ENCODE results near the gene ZMAT5. TPM values are rescaled to one million over a fixed set of nuclear protein-coding genes. Genes with fewer than 3 reads are reported as not detected.

Gene ZMAT5
- polyA plus RNA-seq, 3 donors, result 27.1 to 79.4 (median 59.3) TPM

DNA sequence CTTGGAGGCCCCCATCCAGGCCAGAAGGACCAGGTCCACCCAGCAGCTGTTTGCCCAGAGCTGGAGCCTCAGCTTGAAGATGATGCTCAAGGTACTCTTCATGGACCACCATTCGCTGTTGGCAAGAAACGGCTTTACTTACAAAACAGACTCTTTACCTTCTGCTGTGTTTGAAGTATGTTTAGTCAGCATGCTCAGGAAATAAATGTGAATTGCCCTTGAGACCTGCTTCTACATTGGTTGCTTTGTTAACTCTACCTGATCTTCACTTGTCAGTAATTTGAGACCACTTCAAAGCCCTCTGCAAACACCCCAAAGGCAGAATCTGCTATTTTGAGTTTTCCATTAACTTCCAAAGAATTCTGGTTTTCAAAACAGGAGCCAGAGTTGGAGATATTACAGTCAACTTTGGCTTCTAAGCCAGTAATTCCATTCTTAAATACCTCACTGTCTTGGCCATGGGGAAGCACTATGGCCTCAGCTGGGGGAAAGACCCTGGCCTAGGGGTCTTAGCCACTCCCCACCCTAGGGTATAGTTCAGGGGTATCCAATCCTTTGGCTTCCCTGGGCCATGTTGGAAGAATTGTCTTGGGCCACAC is 3.0 kb upstream of the ZMAT5 start:
- peaks cover 0 to under 1% (median 0%) of the 10 kb centered on the region in 3 donors for H3K27me3 Mint-ChIP-seq (ENCODE audit: low read depth in 3 of 3)
- no peaks in the 10 kb centered on the region for H4K20me1 ChIP-seq (ENCODE audit: insufficient read depth, low read length)
- TF ChIP-seq, protein P1, sequence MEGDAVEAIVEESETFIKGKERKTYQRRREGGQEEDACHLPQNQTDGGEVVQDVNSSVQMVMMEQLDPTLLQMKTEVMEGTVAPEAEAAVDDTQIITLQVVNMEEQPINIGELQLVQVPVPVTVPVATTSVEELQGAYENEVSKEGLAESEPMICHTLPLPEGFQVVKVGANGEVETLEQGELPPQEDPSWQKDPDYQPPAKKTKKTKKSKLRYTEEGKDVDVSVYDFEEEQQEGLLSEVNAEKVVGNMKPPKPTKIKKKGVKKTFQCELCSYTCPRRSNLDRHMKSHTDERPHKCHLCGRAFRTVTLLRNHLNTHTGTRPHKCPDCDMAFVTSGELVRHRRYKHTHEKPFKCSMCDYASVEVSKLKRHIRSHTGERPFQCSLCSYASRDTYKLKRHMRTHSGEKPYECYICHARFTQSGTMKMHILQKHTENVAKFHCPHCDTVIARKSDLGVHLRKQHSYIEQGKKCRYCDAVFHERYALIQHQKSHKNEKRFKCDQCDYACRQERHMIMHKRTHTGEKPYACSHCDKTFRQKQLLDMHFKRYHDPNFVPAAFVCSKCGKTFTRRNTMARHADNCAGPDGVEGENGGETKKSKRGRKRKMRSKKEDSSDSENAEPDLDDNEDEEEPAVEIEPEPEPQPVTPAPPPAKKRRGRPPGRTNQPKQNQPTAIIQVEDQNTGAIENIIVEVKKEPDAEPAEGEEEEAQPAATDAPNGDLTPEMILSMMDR (IDR thresholded peaks at IDR 0.05), result no peak
- H3K4me3 ChIP-seq (replicated peaks in 1 of 3; ENCODE audit: low read depth in 2 of 3, low read length in 3 of 3), result no peak overlapping the region
- H3K79me2 ChIP-seq (ENCODE audit: insufficient read depth, low read length), result peaks cover 44% of the 10 kb centered on the region
- H3K36me3 Mint-ChIP-seq, result peaks cover 20 to 24% of the 10 kb centered on the region in 2 donors
- H3K36me3 ChIP-seq (replicated peaks in 1 of 2; ENCODE audit: control insufficient read depth in 1 of 2, insufficient read depth in 2 of 2, low read length in 2 of 2), result peaks cover 12 to 29% of the 10 kb centered on the region in 2 donors
- H3K27ac Mint-ChIP-seq, result no peak overlapping the region
- H2AFZ ChIP-seq (ENCODE audit: insufficient read depth, low read depth, low read length, poor library complexity, severe bottlenecking), result no peak overlapping the region
- no peak for DNase-seq
- no CpG with 5 or more reads among the region's 2 CpGs for WGBS (ENCODE audit: insufficient coverage)
- no peak overlapping the region for H3K9ac ChIP-seq (ENCODE audit: insufficient read depth, low read length, poor library complexity, severe bottlenecking)
- peaks cover 29% of the 10 kb centered on the region for H3K4me1 Mint-ChIP-seq
- H3K27ac ChIP-seq (ENCODE audit: low read depth in 1 of 2, low read length in 2 of 2), result no peak overlapping the region
- H3K4me1 ChIP-seq (ENCODE audit: control insufficient read depth in 1 of 2, insufficient read depth in 2 of 2, low read length in 2 of 2), result peaks cover 18 to 27% of the 10 kb centered on the region in 2 donors
- intact Hi-C loops (cut with micrococcal nuclease), result loop anchor here (5.0 to 10.0 kb wide), 3 partner anchors 112 to 235 kb away; partner anchors contain the start of genes MTMR3 (in 1 of the 2) and NF2 (in 1 of the 2)
- no peaks in the 10 kb centered on the region for H3K9me3 Mint-ChIP-seq
- H3K4me2 ChIP-seq (replicated peaks; ENCODE audit: extremely low read depth, low read length, poor library complexity, severe bottlenecking), result no peak overlapping the region
- no peaks in the 10 kb centered on the region for H3K27me3 ChIP-seq (ENCODE audit: control insufficient read depth in 2 of 2, insufficient read depth in 2 of 2, low read length in 2 of 2)
- no peak overlapping the region for H3K4me3 Mint-ChIP-seq
- no peaks in the 10 kb centered on the region for H3K9me3 ChIP-seq (replicated peaks in 1 of 2; ENCODE audit: control insufficient read depth in 1 of 2, insufficient read depth in 1 of 2, low read length in 2 of 2)

DNA sequence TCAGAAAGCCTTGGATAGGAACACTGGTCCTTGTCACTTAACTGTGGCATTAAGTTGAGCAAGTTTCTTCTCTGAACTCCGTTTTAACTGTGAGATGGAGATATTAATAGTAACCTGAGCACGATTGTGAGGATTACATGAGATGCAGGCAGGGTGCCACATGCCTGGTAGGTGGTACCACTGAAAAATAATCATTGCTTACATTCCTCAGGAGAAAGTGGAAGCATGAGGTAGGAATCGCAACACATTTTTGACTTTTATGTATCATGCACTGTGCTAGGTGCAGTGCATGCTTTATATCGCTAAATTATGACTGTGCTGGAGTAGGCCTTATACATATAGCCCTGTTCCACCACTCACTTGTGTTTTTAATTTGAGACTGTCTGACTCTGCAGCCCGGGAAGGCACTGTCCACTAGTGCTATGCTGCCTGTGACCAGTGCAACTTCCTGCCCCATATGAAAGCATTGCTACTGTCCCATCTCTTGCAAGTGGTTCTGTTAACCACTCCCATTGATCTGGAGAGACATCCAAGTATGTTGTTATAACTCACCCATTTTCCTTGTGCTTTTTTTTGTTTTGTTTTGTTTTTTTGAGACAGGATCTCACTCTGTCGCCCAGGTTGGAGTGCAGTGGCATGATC is 1.4 kb upstream of the ZMAT5 start:
- H3K9me3 Mint-ChIP-seq, result no peaks in the 10 kb centered on the region
- Histone ChIP-seq H3K27ac (ENCODE audit: low read depth in 1 of 2, low read length in 2 of 2) (peak overlapping the region in 1 of 2 donors; percentile 92), H3K4me2 (replicated peaks; ENCODE audit: extremely low read depth, low read length, poor library complexity, severe bottlenecking) (peak overlapping the region; percentile 98), H2AFZ (ENCODE audit: insufficient read depth, low read depth, low read length, poor library complexity, severe bottlenecking) (peak overlapping the region; percentile 99), H3K4me1 (ENCODE audit: control insufficient read depth in 1 of 2, insufficient read depth in 2 of 2, low read length in 2 of 2) (peaks cover 21 to 27% of the 10 kb centered on the region in 2 donors), H3K9ac (ENCODE audit: insufficient read depth, low read length, poor library complexity, severe bottlenecking) (peak overlapping the region; percentile 90), H3K27me3 (ENCODE audit: control insufficient read depth in 2 of 2, insufficient read depth in 2 of 2, low read length in 2 of 2) (no peaks in the 10 kb centered on the region), H3K36me3 (replicated peaks in 1 of 2; ENCODE audit: control insufficient read depth in 1 of 2, insufficient read depth in 2 of 2, low read length in 2 of 2) (peaks cover 12 to 29% of the 10 kb centered on the region in 2 donors), H4K20me1 (ENCODE audit: insufficient read depth, low read length) (no peaks in the 10 kb centered on the region), H3K9me3 (replicated peaks in 1 of 2; ENCODE audit: control insufficient read depth in 1 of 2, insufficient read depth in 1 of 2, low read length in 2 of 2) (no peaks in the 10 kb centered on the region), H3K4me3 (replicated peaks in 1 of 3; ENCODE audit: low read depth in 2 of 3, low read length in 3 of 3) (peak overlapping the region; percentile 92 to 97 (median 96)), H3K79me2 (ENCODE audit: insufficient read depth, low read length) (peaks cover 53% of the 10 kb centered on the region)
- intact Hi-C loops (cut with micrococcal nuclease), result loop anchor here (5.0 to 10.0 kb wide), 3 partner anchors 114 to 237 kb away; partner anchors contain the start of genes MTMR3 (in 1 of the 2) and NF2 (in 1 of the 2)
- TF ChIP-seq, protein P1 (IDR thresholded peaks at IDR 0.05), result no peak
- peaks cover 0 to 1% (median 0%) of the 10 kb centered on the region in 3 donors for H3K27me3 Mint-ChIP-seq (ENCODE audit: low read depth in 3 of 3)
- peaks cover 35% of the 10 kb centered on the region for H3K4me1 Mint-ChIP-seq
- no peak for DNase-seq
- 57% methylated on average over 4 of the region's 6 CpGs for WGBS (ENCODE audit: insufficient coverage)
- peak overlapping the region; percentile 41 to 98 (median 95) for H3K27ac Mint-ChIP-seq
- peaks cover 20 to 24% of the 10 kb centered on the region in 2 donors for H3K36me3 Mint-ChIP-seq
- peak overlapping the region; percentile 99 for H3K4me3 Mint-ChIP-seq

All from CD14-positive monocyte (primary cell).